ENCODE data around the gene SSX2IP. TPM values are rescaled to one million over a fixed set of nuclear protein-coding genes. Genes with fewer than 3 reads are reported as not detected.

SSX2IP gene
- total RNA-seq, 2 experiments from 2014 or later: 15.5 to 16.0 TPM

DNA sequence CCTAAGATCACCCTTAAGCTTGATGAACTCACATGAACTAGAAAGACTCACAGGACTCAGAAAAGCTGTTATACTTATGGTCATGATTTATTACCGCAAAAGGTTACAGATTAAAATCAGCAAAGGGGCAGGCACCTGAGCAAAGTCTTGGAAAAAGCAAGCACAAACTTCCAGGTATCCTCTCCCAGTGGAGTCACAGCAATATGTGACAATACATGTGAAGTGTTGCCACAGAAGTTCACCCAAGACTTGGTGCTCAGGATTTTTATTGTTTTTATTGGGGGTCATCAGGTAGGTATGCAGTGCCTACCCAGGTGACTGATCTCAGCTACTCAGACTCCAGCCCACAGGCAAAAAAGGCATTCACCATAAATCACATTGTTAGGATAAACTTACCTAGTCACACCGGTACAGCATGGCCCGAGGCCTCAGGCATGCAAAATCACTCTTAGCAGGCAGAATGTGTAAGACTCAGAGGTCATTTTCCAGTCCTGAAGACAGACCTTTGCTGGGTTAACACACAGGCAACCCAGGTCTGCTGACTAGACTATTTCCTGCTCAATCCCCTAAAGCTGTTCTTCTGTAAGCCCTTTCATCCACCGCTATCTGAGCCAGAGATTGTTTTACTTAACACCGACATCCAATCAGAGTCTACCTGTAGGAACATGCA, 55.6 kb downstream of the SSX2IP start:
- Mint-ChIP-seq H3K9me3 (ENCODE audit: insufficient read depth) (no peaks in the 10 kb centered on the region), H3K27ac (no peak overlapping the region), H3K36me3 (ENCODE audit: low read depth) (no peaks in the 10 kb centered on the region), H3K4me1 (ENCODE audit: low read depth) (peaks cover 8% of the 10 kb centered on the region), H3K27me3 (ENCODE audit: low read depth) (peaks cover 11% of the 10 kb centered on the region), H3K4me3 (no peak overlapping the region)
- ChIA-PET POLR2A (no interaction called here), CTCF (interaction anchor here (1.2 kb wide), 1 partner anchor 119 kb away, joined by 3 read pairs; no protein-coding TSS in a partner anchor)
- no peak for ATAC-seq
- no peak for DNase-seq

DNA sequence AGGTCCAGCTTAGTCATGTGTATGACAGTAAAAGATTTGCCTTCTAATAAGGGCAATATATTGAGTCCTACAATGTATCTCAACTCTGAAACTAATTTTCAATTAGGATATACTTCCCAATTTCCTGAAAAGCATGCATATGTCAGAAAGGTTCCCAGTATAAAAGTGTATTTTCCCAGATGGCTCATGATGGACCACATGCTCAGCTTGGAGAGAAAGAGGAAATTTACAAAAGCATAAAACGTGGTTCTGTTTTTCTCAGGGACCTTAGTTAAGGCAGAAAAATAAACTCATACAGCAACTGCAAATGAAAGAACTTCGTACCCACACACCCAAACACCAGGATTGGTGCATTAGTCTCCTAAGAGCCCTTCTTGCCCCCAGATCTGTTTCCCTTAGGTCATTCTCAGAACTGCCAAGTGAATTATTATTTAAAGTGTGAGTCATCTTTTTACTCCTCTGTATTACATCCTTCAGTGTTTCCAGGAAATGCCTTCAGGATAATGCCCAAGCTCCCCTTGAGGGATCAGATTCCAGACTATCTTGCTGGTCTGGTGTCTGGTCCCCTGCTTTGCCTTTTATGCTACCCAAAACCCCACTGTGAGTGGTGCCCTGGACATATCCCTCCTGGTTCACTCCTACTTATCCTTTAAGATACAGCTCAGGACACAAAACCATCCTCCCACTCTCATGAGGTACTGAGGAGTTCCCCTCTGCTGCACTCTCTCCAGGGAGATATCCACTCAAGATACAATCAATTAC, 57.4 kb downstream of the SSX2IP start:
- H3K27me3 Mint-ChIP-seq (ENCODE audit: low read depth): peaks cover 11% of the 10 kb centered on the region
- H3K4me3 Mint-ChIP-seq: no peak overlapping the region
- no peaks in the 10 kb centered on the region for H3K9me3 Mint-ChIP-seq (ENCODE audit: insufficient read depth)
- ChIA-PET CTCF (no interaction called here), POLR2A (interaction anchor here (0.6 kb wide), 1 partner anchor 181 kb away, joined by 3 read pairs; no protein-coding TSS in a partner anchor)
- no peaks in the 10 kb centered on the region for H3K36me3 Mint-ChIP-seq (ENCODE audit: low read depth)
- H3K27ac Mint-ChIP-seq: no peak overlapping the region
- ATAC-seq: no peak
- DNase-seq: no peak
- peaks cover 8% of the 10 kb centered on the region for H3K4me1 Mint-ChIP-seq (ENCODE audit: low read depth)

DNA sequence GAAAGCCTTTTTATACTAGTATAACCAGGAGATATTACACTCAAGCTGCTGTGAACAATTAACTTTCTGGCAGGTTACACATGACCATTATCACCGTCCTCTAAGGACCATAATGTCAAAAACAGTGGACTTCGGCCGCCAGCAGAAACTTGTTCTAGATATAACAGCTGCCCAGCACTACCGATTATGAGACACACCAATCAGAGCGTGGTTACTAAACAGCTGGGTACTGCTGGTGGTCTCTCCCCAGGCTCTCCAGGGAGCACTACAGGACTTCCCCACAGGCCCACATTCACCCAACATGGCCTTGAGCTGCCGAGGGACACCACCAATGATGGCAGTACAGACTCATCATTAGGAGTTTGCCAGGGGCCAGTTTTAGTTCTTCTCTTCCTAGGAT, 58.1 kb downstream of the SSX2IP start:
- Mint-ChIP-seq H3K27me3 (ENCODE audit: low read depth) (peaks cover 11% of the 10 kb centered on the region), H3K36me3 (ENCODE audit: low read depth) (no peaks in the 10 kb centered on the region), H3K27ac (no peak overlapping the region), H3K4me1 (ENCODE audit: low read depth) (peaks cover 8% of the 10 kb centered on the region), H3K4me3 (no peak overlapping the region), H3K9me3 (ENCODE audit: insufficient read depth) (no peaks in the 10 kb centered on the region)
- POLR2A ChIA-PET: interaction anchor here (0.6 kb wide), 1 partner anchor 180 kb away, joined by 3 read pairs; no protein-coding TSS in a partner anchor
- CTCF ChIA-PET: no interaction called here
- ATAC-seq (no peak), DNase-seq (no peak)

DNA sequence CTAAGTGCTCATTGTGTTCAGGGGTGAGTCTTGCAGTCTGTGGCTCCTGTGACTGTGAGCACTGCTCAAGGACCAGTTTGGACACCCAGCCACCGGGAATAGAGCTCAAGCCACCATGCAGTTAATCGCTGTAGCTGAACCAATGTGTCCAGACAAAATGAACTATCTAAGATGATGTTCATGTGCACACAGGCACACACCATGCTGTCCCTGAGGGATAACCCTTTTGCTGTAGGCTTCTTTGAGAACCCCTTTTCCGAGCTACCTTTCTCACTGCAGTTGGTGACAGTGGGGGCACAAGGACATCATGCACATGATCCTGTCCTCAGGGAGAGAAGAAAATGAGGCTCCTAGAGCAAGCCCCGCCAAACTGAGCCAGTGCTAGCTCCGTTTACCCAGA, 65.4 kb downstream of the SSX2IP start:
- DNase-seq (no peak), ATAC-seq (no peak)
- POLR2A ChIA-PET: no interaction called here
- CTCF ChIA-PET: interaction anchor here (1.3 kb wide), 1 partner anchor 183 kb away, joined by 9 read pairs; no protein-coding TSS in a partner anchor
- Mint-ChIP-seq H3K27me3 (ENCODE audit: low read depth) (no peaks in the 10 kb centered on the region), H3K36me3 (ENCODE audit: low read depth) (no peaks in the 10 kb centered on the region), H3K4me3 (no peak overlapping the region), H3K27ac (no peak overlapping the region), H3K4me1 (ENCODE audit: low read depth) (peaks cover 7% of the 10 kb centered on the region), H3K9me3 (ENCODE audit: insufficient read depth) (no peaks in the 10 kb centered on the region)

DNA sequence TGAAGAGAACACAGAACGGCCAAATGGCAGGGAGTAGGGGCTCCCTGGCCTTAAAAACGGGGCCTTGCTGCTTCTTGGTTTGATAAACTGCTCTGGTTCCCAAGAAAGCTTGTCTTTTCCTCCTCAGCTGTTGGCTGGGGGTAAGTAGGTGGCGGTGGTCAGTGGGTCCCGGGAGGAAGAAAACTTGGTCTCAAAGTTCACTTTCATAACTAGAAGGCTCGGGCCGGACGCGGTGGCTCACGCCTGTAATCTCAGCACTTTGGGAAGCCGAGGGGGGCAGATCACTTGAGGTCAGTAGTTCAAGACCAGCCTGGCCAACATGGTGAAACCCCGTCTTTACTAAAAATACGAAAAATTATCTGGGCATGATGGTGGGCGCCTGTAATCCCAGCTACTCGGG, 68.7 kb downstream of the SSX2IP start:
- Mint-ChIP-seq H3K4me1 (ENCODE audit: low read depth) (peaks cover 13% of the 10 kb centered on the region), H3K9me3 (ENCODE audit: insufficient read depth) (no peaks in the 10 kb centered on the region), H3K4me3 (no peak overlapping the region), H3K27me3 (ENCODE audit: low read depth) (peaks cover 3% of the 10 kb centered on the region), H3K27ac (no peak overlapping the region), H3K36me3 (ENCODE audit: low read depth) (no peaks in the 10 kb centered on the region)
- POLR2A ChIA-PET: interaction anchor here (1.2 to 2.5 kb wide), 2 partner anchors 47 to 478 kb away, joined by 4 to 9 read pairs; partner anchors contain the start of genes CTBS and PRKACB
- CTCF ChIA-PET: interaction anchor here (0.7 to 3.3 kb wide), 7 partner anchors 117 to 480 kb away, joined by 3 to 27 read pairs (median 3); partner anchors contain the start of genes GNG5, PRKACB, RPF1 and SPATA1
- ATAC-seq (no peak), DNase-seq (no peak)

DNA sequence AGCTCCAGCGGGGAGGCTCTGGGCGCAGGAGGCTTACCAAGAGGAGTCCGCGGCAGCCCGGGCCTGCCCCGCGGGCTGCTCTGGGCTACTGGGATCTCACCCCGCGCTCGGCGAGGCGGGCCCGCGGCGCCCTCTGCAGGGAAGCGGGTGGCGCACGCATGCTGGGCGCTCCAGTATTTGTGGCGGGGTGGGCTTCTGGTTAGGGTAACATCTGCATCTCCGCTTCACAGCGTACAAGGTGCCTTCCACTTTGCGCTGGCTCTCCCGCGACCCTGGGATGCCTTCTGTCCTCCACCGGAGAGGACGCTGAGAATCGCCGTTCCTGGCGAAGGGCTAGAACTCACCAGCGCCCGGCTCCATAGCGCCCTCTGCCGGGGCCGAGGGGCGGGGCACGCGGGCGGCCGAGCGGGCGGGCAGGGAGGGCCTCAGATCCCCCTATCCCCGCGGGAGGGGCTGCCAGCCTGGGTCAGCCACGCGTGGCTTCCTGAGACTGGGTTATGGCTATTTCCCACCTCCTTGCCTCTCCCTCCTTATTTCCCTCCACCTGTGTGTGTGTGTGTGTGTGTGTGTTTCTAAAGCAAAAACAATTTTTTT, 69.4 kb downstream of the SSX2IP start:
- no peaks in the 10 kb centered on the region for H3K9me3 Mint-ChIP-seq (ENCODE audit: insufficient read depth)
- H3K27me3 Mint-ChIP-seq (ENCODE audit: low read depth): peaks cover 3% of the 10 kb centered on the region
- CTCF ChIA-PET: interaction anchor here (0.6 to 3.3 kb wide), 39 partner anchors 8 to 687 kb away, joined by 3 to 27 read pairs (median 4); partner anchors contain the start of genes CTBS, GNG5, PRKACB and RPF1

DNA sequence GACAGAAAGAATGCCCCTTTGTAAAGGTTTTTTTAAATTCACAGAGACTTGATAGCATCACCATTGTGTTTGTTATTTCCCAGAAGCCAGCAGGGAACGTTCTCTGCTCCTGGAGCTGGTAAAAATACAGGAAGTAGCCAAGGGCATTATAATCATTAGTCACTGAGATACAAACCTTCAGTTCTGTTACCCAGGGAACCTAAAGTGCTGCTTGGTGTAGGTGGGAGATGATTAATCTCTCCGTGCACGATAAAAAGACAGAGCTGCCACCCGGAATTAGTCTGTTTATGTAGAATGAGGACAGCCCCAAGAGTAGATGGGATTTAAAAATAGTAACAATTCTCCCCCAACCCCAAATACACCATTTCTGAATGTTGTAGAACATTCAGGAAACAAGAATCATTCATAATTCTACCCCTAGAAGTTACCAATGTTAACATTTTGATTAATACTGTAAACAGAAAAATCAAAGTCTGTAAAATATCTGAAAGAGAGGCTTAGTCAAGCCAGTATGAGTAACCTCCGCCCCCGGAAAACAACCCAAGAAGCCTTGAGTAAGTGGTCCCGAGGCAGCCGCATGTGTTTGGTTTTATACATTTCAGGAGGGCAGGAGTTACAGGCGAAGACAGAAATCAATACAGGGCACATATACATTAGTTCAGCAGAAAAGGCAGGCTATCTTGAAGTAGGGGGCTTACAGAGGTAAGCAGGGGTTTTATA, 70.7 kb downstream of the SSX2IP start:
- CTCF ChIA-PET: interaction anchor here (0.8 to 3.3 kb wide), 36 partner anchors 8 to 685 kb away, joined by 3 to 27 read pairs (median 4); partner anchors contain the start of genes CTBS, GNG5, PRKACB and RPF1
- ATAC-seq (no peak), DNase-seq (no peak)
- H3K36me3 Mint-ChIP-seq (ENCODE audit: low read depth): no peaks in the 10 kb centered on the region
- peaks cover 13% of the 10 kb centered on the region for H3K4me1 Mint-ChIP-seq (ENCODE audit: low read depth)
- POLR2A ChIA-PET: interaction anchor here (0.6 to 2.5 kb wide), 4 partner anchors 45 to 322 kb away, joined by 3 to 9 read pairs (median 6); partner anchors contain the start of genes CTBS, GNG5 and SPATA1
- peak overlapping the region; percentile 17 for H3K27ac Mint-ChIP-seq
- H3K27me3 Mint-ChIP-seq (ENCODE audit: low read depth): peaks cover 3% of the 10 kb centered on the region
- H3K4me3 Mint-ChIP-seq: peak overlapping the region; percentile 29
- H3K9me3 Mint-ChIP-seq (ENCODE audit: insufficient read depth): peaks cover 4% of the 10 kb centered on the region

More for the DNA sequence above, 69.4 kb downstream of the SSX2IP start:
- H3K36me3 Mint-ChIP-seq (ENCODE audit: low read depth): no peaks in the 10 kb centered on the region
- DNase-seq: peak; percentile 81
- peak; percentile 96 for ATAC-seq
- H3K4me1 Mint-ChIP-seq (ENCODE audit: low read depth): peaks cover 13% of the 10 kb centered on the region
- POLR2A ChIA-PET: interaction anchor here (1.2 to 2.5 kb wide), 2 partner anchors 47 to 477 kb away, joined by 4 to 9 read pairs; partner anchors contain the start of genes CTBS and PRKACB
- H3K4me3 Mint-ChIP-seq: peak overlapping the region; percentile 84
- peak overlapping the region; percentile 83 for H3K27ac Mint-ChIP-seq

DNA sequence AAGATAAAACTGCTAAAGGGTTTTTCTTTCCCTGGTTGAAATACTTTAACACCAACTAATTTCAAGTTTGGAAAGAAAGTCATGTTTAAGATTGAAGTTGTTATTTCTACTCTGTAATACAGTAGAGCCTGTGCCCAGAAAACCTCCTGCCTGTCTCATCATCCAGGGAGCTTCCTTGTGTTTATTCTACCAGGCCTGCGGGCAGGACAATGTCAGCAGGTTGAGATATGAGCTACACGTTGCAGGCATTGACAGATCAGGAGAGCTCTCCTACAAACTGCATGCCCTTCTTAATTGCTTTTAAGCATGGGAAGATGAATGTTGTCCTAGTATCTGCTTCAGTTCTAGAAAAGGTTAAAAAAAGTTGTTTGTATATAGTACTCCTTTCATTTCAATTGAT, 72.9 kb downstream of the SSX2IP start:
- POLR2A ChIA-PET: no interaction called here

DNA sequence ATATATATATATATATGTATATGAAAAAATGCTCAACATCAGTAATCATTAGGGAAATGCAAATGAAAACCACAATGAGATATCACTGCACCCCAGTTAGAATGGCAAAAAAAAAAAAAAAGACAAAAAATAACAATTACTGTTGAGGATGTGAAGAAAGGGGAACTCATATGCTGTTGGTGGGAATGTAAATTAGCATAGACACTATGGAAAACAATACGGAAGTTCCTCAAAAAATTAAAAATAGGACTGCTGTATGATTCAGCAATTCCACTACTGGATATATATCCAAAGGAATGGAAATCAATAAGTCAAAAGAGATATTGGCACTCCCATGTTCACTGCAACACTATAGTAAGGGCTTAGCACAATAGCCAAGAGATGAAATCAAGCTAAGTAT, 74.5 kb downstream of the SSX2IP start:
- peaks cover 9% of the 10 kb centered on the region for H3K36me3 Mint-ChIP-seq (ENCODE audit: low read depth)
- no peak overlapping the region for H3K27ac Mint-ChIP-seq
- DNase-seq (no peak), ATAC-seq (no peak)
- H3K27me3 Mint-ChIP-seq (ENCODE audit: low read depth): peaks cover 3% of the 10 kb centered on the region
- POLR2A ChIA-PET: no interaction called here
- no peak overlapping the region for H3K4me3 Mint-ChIP-seq
- peaks cover 18% of the 10 kb centered on the region for H3K4me1 Mint-ChIP-seq (ENCODE audit: low read depth)
- CTCF ChIA-PET: interaction anchor here (0.6 kb wide), 1 partner anchor 174 kb away, joined by 3 read pairs; no protein-coding TSS in a partner anchor
- H3K9me3 Mint-ChIP-seq (ENCODE audit: insufficient read depth): peaks cover 12% of the 10 kb centered on the region

More for the DNA sequence above, 72.9 kb downstream of the SSX2IP start:
- no peak overlapping the region for H3K4me3 Mint-ChIP-seq
- peaks cover 3% of the 10 kb centered on the region for H3K27me3 Mint-ChIP-seq (ENCODE audit: low read depth)
- peaks cover 9% of the 10 kb centered on the region for H3K36me3 Mint-ChIP-seq (ENCODE audit: low read depth)
- ATAC-seq: no peak
- CTCF ChIA-PET: interaction anchor here (1.0 kb wide), 1 partner anchor 175 kb away, joined by 4 read pairs; no protein-coding TSS in a partner anchor
- peaks cover 12% of the 10 kb centered on the region for H3K9me3 Mint-ChIP-seq (ENCODE audit: insufficient read depth)
- H3K27ac Mint-ChIP-seq: no peak overlapping the region
- peaks cover 13% of the 10 kb centered on the region for H3K4me1 Mint-ChIP-seq (ENCODE audit: low read depth)
- no peak for DNase-seq

DNA sequence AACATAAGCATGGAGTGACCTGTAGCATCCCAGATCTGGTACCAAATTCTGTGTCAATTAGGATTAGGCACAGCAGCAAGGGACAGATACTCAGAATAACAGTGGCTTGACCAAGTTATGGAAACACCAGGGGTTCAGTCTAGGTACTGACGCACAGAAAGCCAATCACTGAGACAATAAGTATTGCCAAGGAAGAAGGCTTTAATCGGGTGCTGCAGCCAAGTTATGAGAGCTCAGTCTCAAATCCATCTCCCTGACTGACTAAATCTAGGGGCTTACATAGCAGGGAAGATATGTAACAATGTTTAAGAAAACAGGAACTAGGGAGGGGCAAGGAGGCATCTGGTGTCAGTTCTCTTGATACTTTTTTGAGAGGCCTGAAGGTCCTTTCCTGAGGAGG, 76.4 kb downstream of the SSX2IP start:
- H3K27me3 Mint-ChIP-seq (ENCODE audit: low read depth): peaks cover 3% of the 10 kb centered on the region
- ATAC-seq: no peak
- CTCF ChIA-PET: no interaction called here
- POLR2A ChIA-PET: interaction anchor here (0.6 to 0.7 kb wide), 2 partner anchors 40 to 109 kb away, joined by 3 read pairs; no protein-coding TSS in a partner anchor
- H3K4me3 Mint-ChIP-seq: no peak overlapping the region
- H3K36me3 Mint-ChIP-seq (ENCODE audit: low read depth): peaks cover 9% of the 10 kb centered on the region
- H3K4me1 Mint-ChIP-seq (ENCODE audit: low read depth): peaks cover 6% of the 10 kb centered on the region
- DNase-seq: no peak
- peaks cover 12% of the 10 kb centered on the region for H3K9me3 Mint-ChIP-seq (ENCODE audit: insufficient read depth)
- H3K27ac Mint-ChIP-seq: no peak overlapping the region

DNA sequence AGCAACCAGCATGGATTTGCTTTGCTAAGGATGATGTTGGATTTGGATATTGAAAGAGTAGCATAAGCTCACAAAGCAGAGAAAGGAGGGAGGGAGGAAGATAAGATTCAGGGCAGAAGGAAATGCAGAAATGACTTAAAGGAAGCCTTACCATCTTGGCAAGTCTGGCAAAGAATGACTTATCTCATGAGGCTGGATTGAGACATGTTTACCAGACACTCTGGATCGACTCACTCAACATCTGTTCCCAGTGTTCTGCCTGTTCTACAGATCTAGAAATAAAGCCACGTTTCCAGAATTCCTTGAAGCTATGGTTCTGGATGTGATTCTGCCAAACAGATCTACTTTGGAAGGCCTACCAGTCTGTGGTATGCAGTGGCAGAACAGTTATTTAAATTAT, 77.2 kb downstream of the SSX2IP start:
- Mint-ChIP-seq H3K36me3 (ENCODE audit: low read depth) (peaks cover 9% of the 10 kb centered on the region), H3K27ac (no peak overlapping the region), H3K4me1 (ENCODE audit: low read depth) (peaks cover 6% of the 10 kb centered on the region), H3K4me3 (no peak overlapping the region), H3K27me3 (ENCODE audit: low read depth) (peaks cover 3% of the 10 kb centered on the region), H3K9me3 (ENCODE audit: insufficient read depth) (peaks cover 12% of the 10 kb centered on the region)
- ATAC-seq: no peak
- ChIA-PET POLR2A (interaction anchor here (0.9 kb wide), 1 partner anchor 39 kb away, joined by 3 read pairs; no protein-coding TSS in a partner anchor), CTCF (no interaction called here)
- no peak for DNase-seq

All from activated CD8-positive, alpha-beta T cell treated with anti-CD3 and anti-CD28 coated beads, Interleukin-2, amount 10 ng/mL, durations not matched to agents 7 days and 5 days (primary cell).